CD4-positive, CD25-positive, alpha-beta regulatory T cell (primary cell): ENCODE results near the gene INSIG1. TPM values are rescaled to one million over a fixed set of nuclear protein-coding genes. Genes with fewer than 3 reads are reported as not detected.

Experiments used
- ATAC-seq, 2 donors: fragments of 150-1000 bp; cut with Tn5 transposase; one replicate each; pipeline ENCODE4 v1.10.0; 2021; ENCODE audit warnings: low read depth in 2 of 2, moderate number of reproducible peaks in 2 of 2, moderate library complexity in 1 of 2
- DNase-seq, 3 donors: peaks; one replicate each; pipeline versions ENCODE4 v3.0.0 to v3.0.0-alpha.2; 2012 to 2022; ENCODE audit warnings: mixed read lengths in 1 of 3
- H3K27ac ChIP-seq: one replicate; pipeline ENCODE4 v1.7.0; 2013; ENCODE audit warnings: mild to moderate bottlenecking, low read length; ENCODE audit not compliant: insufficient read depth, poor library complexity, severe bottlenecking
- H3K27me3 ChIP-seq: one replicate; pipeline ENCODE4 v1.7.0; 2013; ENCODE audit warnings: low read length; ENCODE audit not compliant: control insufficient read depth, insufficient read depth
- H3K36me3 ChIP-seq: one replicate; pipeline ENCODE4 v1.7.0; 2013; ENCODE audit warnings: mild to moderate bottlenecking, low read length, moderate library complexity; ENCODE audit not compliant: control insufficient read depth, insufficient read depth
- H3K4me1 ChIP-seq: 2 replicates; pipeline ENCODE4 v1.7.0; 2013; ENCODE audit warnings: mild to moderate bottlenecking, low read length; ENCODE audit not compliant: insufficient read depth, control insufficient read depth, poor library complexity, severe bottlenecking
- H3K4me3 ChIP-seq: one replicate; pipeline ENCODE4 v1.7.0; 2013; ENCODE audit warnings: low read depth, mild to moderate bottlenecking, low read length, moderate library complexity
- H3K9me3 ChIP-seq, 2 experiments: 1 replicate in 1 of 2; 2 replicates in 1 of 2; pipeline ENCODE4 v1.7.0; 2013; ENCODE audit warnings: low read length in 2 of 2, mild to moderate bottlenecking in 1 of 2, moderate library complexity in 1 of 2; ENCODE audit not compliant: control insufficient read depth in 2 of 2
- H3K27ac Mint-ChIP-seq, 3 donors: one replicate each; pipeline ENCODE4 v1.8.0; 2020 to 2022; ENCODE audit warnings: mild to moderate bottlenecking in 3 of 3, mixed read lengths in 3 of 3, moderate library complexity in 2 of 3
- H3K27me3 Mint-ChIP-seq: one replicate; pipeline ENCODE4 v1.8.0; 2022; ENCODE audit warnings: mild to moderate bottlenecking, mixed read lengths
- H3K36me3 Mint-ChIP-seq: one replicate; pipeline ENCODE4 v1.8.0; 2020; ENCODE audit warnings: mixed read lengths
- H3K4me1 Mint-ChIP-seq, 4 donors: one replicate each; pipeline ENCODE4 v1.8.0; 2020 to 2022; ENCODE audit warnings: mixed read lengths in 4 of 4, mild to moderate bottlenecking in 1 of 4
- H3K4me3 Mint-ChIP-seq, 4 donors: one replicate each; pipeline ENCODE4 v1.8.0; 2020 to 2022; ENCODE audit warnings: mild to moderate bottlenecking in 4 of 4, mixed read lengths in 4 of 4, moderate library complexity in 3 of 4
- H3K9me3 Mint-ChIP-seq, 7 donors: one replicate each; pipeline ENCODE4 v1.8.0; 2020 to 2022; ENCODE audit warnings: mixed read lengths in 7 of 7, mild to moderate bottlenecking in 3 of 7, moderate library complexity in 2 of 7
- polyA plus RNA-seq, 4 donors: library from polyadenylated mRNA; unstranded; fragments of 300-500 nt; fragmentation: Illumina TruSeq; gene quantifications; one replicate each; pipeline ENCODE4 v1.2.3, GENCODE V29; 2021
- total RNA-seq: library from RNA; stranded (reverse); gene quantifications from one replicate; pipeline ENCODE4 v1.2.3, GENCODE V29; 2022

The INSIG1 gene
- total and polyA plus RNA-seq, 5 donors from 2014 or later, result 38.4 to 66.5 (median 58.8) TPM

GRCh38 chr7:155261031-155261985 lies 36.4 kb upstream of the INSIG1 start:
- no peak overlapping the region for H3K4me3 ChIP-seq
- H3K9me3 Mint-ChIP-seq, result no peaks in the 10 kb centered on the region
- no peaks in the 10 kb centered on the region for H3K36me3 Mint-ChIP-seq
- no peak overlapping the region for H3K27ac ChIP-seq
- H3K27ac Mint-ChIP-seq, result no peak overlapping the region
- H3K4me1 ChIP-seq, result no peaks in the 10 kb centered on the region
- no peaks in the 10 kb centered on the region for H3K36me3 ChIP-seq
- H3K4me3 Mint-ChIP-seq, result no peak overlapping the region
- DNase-seq (no peak), ATAC-seq (no peak)
- no peaks in the 10 kb centered on the region for H3K27me3 ChIP-seq
- peaks cover 0 to 4% (median under 1%) of the 10 kb centered on the region in 4 donors for H3K4me1 Mint-ChIP-seq
- H3K27me3 Mint-ChIP-seq, result peaks cover 9% of the 10 kb centered on the region
- H3K9me3 ChIP-seq, result no peaks in the 10 kb centered on the region

GRCh38 chr7:155262031-155262430 lies 35.6 kb upstream of the INSIG1 start:
- Histone ChIP-seq H3K9me3 (no peaks in the 10 kb centered on the region), H3K27ac (no peak overlapping the region), H3K4me3 (no peak overlapping the region), H3K4me1 (no peaks in the 10 kb centered on the region), H3K27me3 (no peaks in the 10 kb centered on the region), H3K36me3 (no peaks in the 10 kb centered on the region)
- ATAC-seq, result no peak
- Mint-ChIP-seq H3K27me3 (peaks cover 6% of the 10 kb centered on the region), H3K9me3 (no peaks in the 10 kb centered on the region), H3K36me3 (no peaks in the 10 kb centered on the region), H3K27ac (no peak overlapping the region), H3K4me3 (no peak overlapping the region), H3K4me1 (peaks cover 0 to 2% (median under 1%) of the 10 kb centered on the region in 4 donors)
- DNase-seq, result no peak

- Mint-ChIP-seq H3K27ac (no peak overlapping the region), H3K36me3 (no peaks in the 10 kb centered on the region), H3K4me1 (no peaks in the 10 kb centered on the region), H3K27me3 (peaks cover 4% of the 10 kb centered on the region), H3K9me3 (no peaks in the 10 kb centered on the region), H3K4me3 (no peak overlapping the region)
- Histone ChIP-seq H3K9me3 (no peaks in the 10 kb centered on the region), H3K36me3 (no peaks in the 10 kb centered on the region), H3K27ac (no peak overlapping the region), H3K4me1 (no peaks in the 10 kb centered on the region), H3K27me3 (no peaks in the 10 kb centered on the region), H3K4me3 (no peak overlapping the region)
- ATAC-seq (no peak), DNase-seq (no peak)
Measured at GRCh38 chr7:155263051-155263450, 34.6 kb upstream of the INSIG1 start.

- Histone ChIP-seq H3K36me3 (no peaks in the 10 kb centered on the region), H3K9me3 (no peaks in the 10 kb centered on the region), H3K27ac (no peak overlapping the region), H3K27me3 (no peaks in the 10 kb centered on the region), H3K4me3 (no peak overlapping the region), H3K4me1 (no peaks in the 10 kb centered on the region)
- Mint-ChIP-seq H3K36me3 (no peaks in the 10 kb centered on the region), H3K4me1 (no peaks in the 10 kb centered on the region), H3K9me3 (no peaks in the 10 kb centered on the region), H3K27me3 (peaks cover 4% of the 10 kb centered on the region), H3K4me3 (no peak overlapping the region), H3K27ac (no peak overlapping the region)
- DNase-seq, result no peak
- no peak for ATAC-seq
Measured at GRCh38 chr7:155263581-155264143, 34.0 kb upstream of the INSIG1 start.

- peaks cover 4% of the 10 kb centered on the region for H3K27me3 Mint-ChIP-seq
Measured at GRCh38 chr7:155265144-155265543, 32.5 kb upstream of the INSIG1 start.

GRCh38 chr7:155265961-155266360 lies 31.7 kb upstream of the INSIG1 start:
- H3K27me3 Mint-ChIP-seq, result peaks cover 4% of the 10 kb centered on the region
- no peak overlapping the region for H3K27ac Mint-ChIP-seq
- Histone ChIP-seq H3K4me1 (no peaks in the 10 kb centered on the region), H3K27ac (no peak overlapping the region), H3K4me3 (no peak overlapping the region), H3K9me3 (no peaks in the 10 kb centered on the region), H3K36me3 (no peaks in the 10 kb centered on the region), H3K27me3 (no peaks in the 10 kb centered on the region)
- ATAC-seq (no peak), DNase-seq (no peak)
- H3K36me3 Mint-ChIP-seq, result no peaks in the 10 kb centered on the region
- no peak overlapping the region for H3K4me3 Mint-ChIP-seq
- H3K4me1 Mint-ChIP-seq, result peaks cover 0 to 7% (median 3%) of the 10 kb centered on the region in 4 donors
- no peaks in the 10 kb centered on the region for H3K9me3 Mint-ChIP-seq

More at GRCh38 chr7:155265144-155265543, 32.5 kb upstream of the INSIG1 start:
- Mint-ChIP-seq H3K4me3 (no peak overlapping the region), H3K27ac (no peak overlapping the region), H3K4me1 (no peaks in the 10 kb centered on the region), H3K9me3 (no peaks in the 10 kb centered on the region), H3K36me3 (no peaks in the 10 kb centered on the region)
- no peaks in the 10 kb centered on the region for H3K4me1 ChIP-seq
- H3K36me3 ChIP-seq, result no peaks in the 10 kb centered on the region
- no peaks in the 10 kb centered on the region for H3K27me3 ChIP-seq
- DNase-seq (no peak), ATAC-seq (no peak)
- no peaks in the 10 kb centered on the region for H3K9me3 ChIP-seq
- no peak overlapping the region for H3K4me3 ChIP-seq
- no peak overlapping the region for H3K27ac ChIP-seq

GRCh38 chr7:155266440-155266839 lies 31.2 kb upstream of the INSIG1 start:
- no peak overlapping the region for H3K27ac Mint-ChIP-seq
- Histone ChIP-seq H3K9me3 (no peaks in the 10 kb centered on the region), H3K27ac (no peak overlapping the region), H3K4me1 (no peaks in the 10 kb centered on the region), H3K36me3 (no peaks in the 10 kb centered on the region), H3K4me3 (no peak overlapping the region), H3K27me3 (no peaks in the 10 kb centered on the region)
- H3K4me1 Mint-ChIP-seq, result peaks cover 0 to 8% (median 4%) of the 10 kb centered on the region in 4 donors
- no peak overlapping the region for H3K4me3 Mint-ChIP-seq
- H3K36me3 Mint-ChIP-seq, result no peaks in the 10 kb centered on the region
- peaks cover 4% of the 10 kb centered on the region for H3K27me3 Mint-ChIP-seq
- ATAC-seq (no peak), DNase-seq (no peak)
- H3K9me3 Mint-ChIP-seq, result no peaks in the 10 kb centered on the region
